ENCODE measurements around the gene AFAP1L2. TPM values are rescaled to one million over a fixed set of nuclear protein-coding genes. Genes with fewer than 3 reads are reported as not detected.
A peak's percentile ranks its signal among the peaks of the same experiment; 100 is the strongest.

The AFAP1L2 gene
- polyA plus RNA-seq, 3 donors = 0.01 to 0.43 TPM; not detected in 1

- TF ChIP-seq CTCF (IDR thresholded peaks at IDR 0.05) = no peak
- Mint-ChIP-seq H3K4me1 (peaks cover 2% of the 10 kb centered on the region), H3K4me3 (no peak overlapping the region), H3K27ac (no peak overlapping the region), H3K9me3 (peaks cover 0 to 3% (median 1%) of the 10 kb centered on the region in 7 donors), H3K27me3 (ENCODE audit: low read depth in 3 of 3) (peaks cover 2 to 3% (median 3%) of the 10 kb centered on the region in 3 donors), H3K36me3 (no peaks in the 10 kb centered on the region)
- H3K4me3 ChIP-seq (replicated peaks in 1 of 3; ENCODE audit: low read depth in 2 of 3, low read length in 3 of 3) = no peak overlapping the region
- H4K20me1 ChIP-seq (ENCODE audit: insufficient read depth, low read length) = no peaks in the 10 kb centered on the region
- H3K9ac ChIP-seq (ENCODE audit: insufficient read depth, low read length, poor library complexity, severe bottlenecking) = no peak overlapping the region
- DNase-seq = no peak
- no peak overlapping the region for H2AFZ ChIP-seq (ENCODE audit: insufficient read depth, low read depth, low read length, poor library complexity, severe bottlenecking)
- H3K36me3 ChIP-seq (replicated peaks in 1 of 2; ENCODE audit: control insufficient read depth in 1 of 2, insufficient read depth in 2 of 2, low read length in 2 of 2) = no peaks in the 10 kb centered on the region
- H3K27ac ChIP-seq (ENCODE audit: low read depth in 1 of 2, low read length in 2 of 2) = no peak overlapping the region
- no peaks in the 10 kb centered on the region for H3K27me3 ChIP-seq (ENCODE audit: control insufficient read depth in 2 of 2, insufficient read depth in 2 of 2, low read length in 2 of 2)
- no peaks in the 10 kb centered on the region for H3K9me3 ChIP-seq (replicated peaks in 1 of 2; ENCODE audit: control insufficient read depth in 1 of 2, insufficient read depth in 1 of 2, low read length in 2 of 2)
- H3K79me2 ChIP-seq (ENCODE audit: insufficient read depth, low read length) = no peaks in the 10 kb centered on the region
- intact Hi-C loops (cut with micrococcal nuclease) = no loop called here
- WGBS (ENCODE audit: insufficient coverage) = no CpG with 5 or more reads among the region's 1 CpG
- H3K4me1 ChIP-seq (ENCODE audit: control insufficient read depth in 1 of 2, insufficient read depth in 2 of 2, low read length in 2 of 2) = peaks cover 0 to under 1% of the 10 kb centered on the region in 2 donors
- H3K4me2 ChIP-seq (replicated peaks; ENCODE audit: extremely low read depth, low read length, poor library complexity, severe bottlenecking) = no peak overlapping the region
Measured at GRCh38 chr10:114418109-114418508, 13.8 kb upstream of the AFAP1L2 start.

GRCh38 chr10:114412907-114413797 is 8.8 kb upstream of the AFAP1L2 start:
- no peaks in the 10 kb centered on the region for H3K9me3 ChIP-seq (replicated peaks in 1 of 2; ENCODE audit: control insufficient read depth in 1 of 2, insufficient read depth in 1 of 2, low read length in 2 of 2)
- Mint-ChIP-seq H3K4me3 (peak overlapping the region in 1 of 2 donors; percentile 16), H3K36me3 (no peaks in the 10 kb centered on the region), H3K27ac (no peak overlapping the region), H3K27me3 (ENCODE audit: low read depth in 3 of 3) (peaks cover 3 to 6% (median 3%) of the 10 kb centered on the region in 3 donors), H3K9me3 (peaks cover 0 to 3% (median 0%) of the 10 kb centered on the region in 7 donors), H3K4me1 (peaks cover 7% of the 10 kb centered on the region)
- H3K4me2 ChIP-seq (replicated peaks; ENCODE audit: extremely low read depth, low read length, poor library complexity, severe bottlenecking) = no peak overlapping the region
- WGBS (ENCODE audit: insufficient coverage) = 5% methylated on average over 7 of the region's 9 CpGs
- no peaks in the 10 kb centered on the region for H4K20me1 ChIP-seq (ENCODE audit: insufficient read depth, low read length)
- H3K27me3 ChIP-seq (ENCODE audit: control insufficient read depth in 2 of 2, insufficient read depth in 2 of 2, low read length in 2 of 2) = no peaks in the 10 kb centered on the region
- peaks cover 0 to 8% of the 10 kb centered on the region in 2 donors for H3K4me1 ChIP-seq (ENCODE audit: control insufficient read depth in 1 of 2, insufficient read depth in 2 of 2, low read length in 2 of 2)
- no peak overlapping the region for H3K27ac ChIP-seq (ENCODE audit: low read depth in 1 of 2, low read length in 2 of 2)
- H2AFZ ChIP-seq (ENCODE audit: insufficient read depth, low read depth, low read length, poor library complexity, severe bottlenecking) = no peak overlapping the region
- intact Hi-C loops (cut with micrococcal nuclease) = no loop called here
- no peaks in the 10 kb centered on the region for H3K36me3 ChIP-seq (replicated peaks in 1 of 2; ENCODE audit: control insufficient read depth in 1 of 2, insufficient read depth in 2 of 2, low read length in 2 of 2)
- peak in 1 of 3 donors; percentile 8 for DNase-seq
- no peak overlapping the region for H3K9ac ChIP-seq (ENCODE audit: insufficient read depth, low read length, poor library complexity, severe bottlenecking)
- TF ChIP-seq CTCF (IDR thresholded peaks at IDR 0.05) = no peak
- no peaks in the 10 kb centered on the region for H3K79me2 ChIP-seq (ENCODE audit: insufficient read depth, low read length)
- no peak overlapping the region for H3K4me3 ChIP-seq (replicated peaks in 1 of 3; ENCODE audit: low read depth in 2 of 3, low read length in 3 of 3)
